SIG-M5 treated with dmso at 0.1 percent for 504 hours (cell line): ENCODE measurements around the gene LPGAT1.
"Not testable (repeated sequence)": the region's sequence is repeated elsewhere in the genome, so short reads cannot be mapped to it uniquely, and the experiment has no call there.

Experiments
- DNase-seq: peaks from one replicate; lab custom pipeline; 2025; ENCODE audit not compliant: unreplicated experiment; lab: John Stamatoyannopoulos, UW

Gene LPGAT1

GRCh38 chr1:211735208-211736170 is 95.1 kb downstream of the LPGAT1 start:
- peak; percentile 12 for DNase-seq

GRCh38 chr1:211734791-211735190 is 95.8 kb downstream of the LPGAT1 start:
- DNase-seq: no peak

GRCh38 chr1:211734359-211734758 is 96.2 kb downstream of the LPGAT1 start:
- no peak for DNase-seq

- DNase-seq: no peak
These were observed 98.1 kb downstream of the LPGAT1 start for GRCh38 chr1:211732293-211732980.

- DNase-seq: no peak
These were observed 98.9 kb downstream of the LPGAT1 start for GRCh38 chr1:211731456-211732292.

GRCh38 chr1:211730347-211730746 is 100.2 kb downstream of the LPGAT1 start:
- DNase-seq: no peak

- DNase-seq: no peak
These were observed 101.3 kb downstream of the LPGAT1 start for GRCh38 chr1:211729238-211729637.

- DNase-seq: no peak
These were observed 104.0 kb downstream of the LPGAT1 start for GRCh38 chr1:211726467-211726995.

GRCh38 chr1:211724687-211725196 is 105.8 kb downstream of the LPGAT1 start:
- no peak for DNase-seq

- no peak for DNase-seq
These were observed 107.3 kb downstream of the LPGAT1 start for GRCh38 chr1:211723273-211723672.

GRCh38 chr1:211722277-211723175 is 108.0 kb downstream of the LPGAT1 start:
- DNase-seq: no peak

GRCh38 chr1:211716555-211716954 is 114.0 kb downstream of the LPGAT1 start:
- DNase-seq: not testable (repeated sequence)

- no peak for DNase-seq
These were observed 114.6 kb downstream of the LPGAT1 start for GRCh38 chr1:211715971-211716370.

GRCh38 chr1:211714154-211714553 is 116.4 kb downstream of the LPGAT1 start:
- no peak for DNase-seq

- DNase-seq: no peak
These were observed 117.3 kb downstream of the LPGAT1 start for GRCh38 chr1:211713231-211713630.

- DNase-seq: no peak
These were observed 119.3 kb downstream of the LPGAT1 start for GRCh38 chr1:211711315-211711705.

GRCh38 chr1:211710566-211711314 is 119.8 kb downstream of the LPGAT1 start:
- DNase-seq: peak; percentile 16

GRCh38 chr1:211708926-211709325 is 121.6 kb downstream of the LPGAT1 start:
- DNase-seq: no peak

- DNase-seq: no peak
These were observed 122.6 kb downstream of the LPGAT1 start for GRCh38 chr1:211708006-211708405.
